ENCODE data around the gene XPOT. TPM values are rescaled to one million over a fixed set of nuclear protein-coding genes. Genes with fewer than 3 reads are reported as not detected.

The XPOT gene
- total RNA-seq, 1 donor = 237 TPM

- no peak for TF ChIP-seq CTCF (IDR thresholded peaks at IDR 0.05; ENCODE audit: insufficient read depth, low read length)
- no peak for DNase-seq (ENCODE audit: low read depth)
- H3K4me3 ChIP-seq (ENCODE audit: low read depth, low read length) = no peak overlapping the region
These were observed 69.0 kb downstream of the XPOT start for GRCh38 chr12:64473176-64473575.

DNA sequence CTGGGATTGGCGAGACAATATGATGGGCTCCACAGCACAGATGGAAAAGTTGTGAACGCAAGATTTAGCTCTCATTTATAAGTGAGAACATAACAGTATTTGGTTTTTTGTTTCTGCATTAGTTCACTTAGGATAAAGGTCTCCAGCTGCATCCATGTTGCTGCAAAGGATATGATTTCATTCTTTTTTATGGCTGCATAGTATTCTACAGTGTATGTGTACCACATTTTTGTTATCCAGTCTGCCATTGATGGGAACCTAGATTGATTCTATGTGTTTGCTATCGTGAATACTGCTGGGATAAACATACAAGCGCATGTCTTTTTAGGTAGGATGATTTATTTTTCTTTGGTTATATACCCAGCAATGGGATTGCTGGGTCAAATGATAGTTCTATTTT lies 71.3 kb downstream of the XPOT start:
- DNase-seq (ENCODE audit: low read depth) = no peak
- no peak for TF ChIP-seq CTCF (IDR thresholded peaks at IDR 0.05; ENCODE audit: insufficient read depth, low read length)
- H3K4me3 ChIP-seq (ENCODE audit: low read depth, low read length) = no peak overlapping the region

GRCh38 chr12:64476844-64477243 lies 72.7 kb downstream of the XPOT start:
- no peak for DNase-seq (ENCODE audit: low read depth)
- TF ChIP-seq CTCF (IDR thresholded peaks at IDR 0.05; ENCODE audit: insufficient read depth, low read length) = no peak
- H3K4me3 ChIP-seq (ENCODE audit: low read depth, low read length) = no peak overlapping the region

GRCh38 chr12:64478661-64479060 lies 74.5 kb downstream of the XPOT start:
- no peak for DNase-seq (ENCODE audit: low read depth)
- H3K4me3 ChIP-seq (ENCODE audit: low read depth, low read length) = no peak overlapping the region
- no peak for TF ChIP-seq CTCF (IDR thresholded peaks at IDR 0.05; ENCODE audit: insufficient read depth, low read length)

- no peak for TF ChIP-seq CTCF (IDR thresholded peaks at IDR 0.05; ENCODE audit: insufficient read depth, low read length)
- DNase-seq (ENCODE audit: low read depth) = peak; percentile 22
These were observed 76.0 kb downstream of the XPOT start for GRCh38 chr12:64480148-64480547.

GRCh38 chr12:64486657-64487056 lies 82.5 kb downstream of the XPOT start:
- no peak overlapping the region for H3K4me3 ChIP-seq (ENCODE audit: low read depth, low read length)
- no peak for TF ChIP-seq CTCF (IDR thresholded peaks at IDR 0.05; ENCODE audit: insufficient read depth, low read length)
- DNase-seq (ENCODE audit: low read depth) = no peak

More at GRCh38 chr12:64480148-64480547, 76.0 kb downstream of the XPOT start:
- H3K4me3 ChIP-seq (ENCODE audit: low read depth, low read length) = no peak overlapping the region

DNA sequence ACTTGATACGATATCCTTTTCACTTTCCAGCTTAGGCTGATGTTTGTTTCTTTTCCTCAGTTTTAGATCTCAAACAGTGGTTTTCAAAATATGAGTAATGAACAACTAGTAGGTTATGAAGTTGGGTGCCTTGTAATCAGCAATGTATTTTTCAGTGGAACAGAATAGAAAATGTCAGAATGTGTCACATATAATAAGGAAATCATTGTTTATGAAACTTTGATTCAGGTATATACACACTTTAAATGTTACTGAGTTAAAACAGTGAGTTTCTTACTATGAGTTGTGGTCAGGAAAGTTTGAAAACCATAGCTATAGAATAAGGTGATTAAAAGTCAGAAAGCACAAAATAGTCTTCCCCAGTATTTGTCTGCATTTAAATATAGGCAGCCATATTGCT lies 87.5 kb downstream of the XPOT start:
- H3K4me3 ChIP-seq (ENCODE audit: low read depth, low read length) = no peak overlapping the region
- no peak for TF ChIP-seq CTCF (IDR thresholded peaks at IDR 0.05; ENCODE audit: insufficient read depth, low read length)
- no peak for DNase-seq (ENCODE audit: low read depth)

All from fibroblast of the aortic adventitia (primary cell).